HEK293 (cell line): ENCODE data around the gene TMEM234.

Experiments used
- CTCF ChIA-PET: fragments of 350-600 bp; formaldehyde crosslinking; extraction: SDS; loops from one replicate; lab custom pipeline; 2021; ENCODE audit warnings: antibody characterized with exemption; lab: Yijun Ruan, JAX
- POLR2A ChIA-PET: fragments of 300-600 bp; formaldehyde crosslinking; extraction: SDS; loops from one replicate; lab custom pipeline; 2020; ENCODE audit warnings: antibody characterized with exemption, inconsistent platforms; lab: Yijun Ruan, JAX
- H3K27ac ChIP-seq: fragments of 200-500 bp; sonication (Bioruptor generic); 2 replicates; pipeline ENCODE4 v1.5.1; 2014; ENCODE audit warnings: low read depth, low read length, control low read depth, inconsistent platforms; ENCODE audit errors: extremely low read depth
- H3K36me3 ChIP-seq, 2 experiments: fragments of 200-500 bp in 1 of 2; sonication (Bioruptor generic) in 1 of 2; 1 replicate in 1 of 2; 2 replicates in 1 of 2; pipeline ENCODE4 v1.5.1; 2014 to 2017; ENCODE audit warnings: inconsistent platforms in 2 of 2, low read length in 2 of 2; ENCODE audit not compliant: control insufficient read depth in 2 of 2, insufficient read depth in 1 of 2
- H3K4me1 ChIP-seq: fragments of 200-500 bp; sonication (Bioruptor generic); 2 replicates; pipeline ENCODE4 v1.5.1; 2014; ENCODE audit warnings: mild to moderate bottlenecking, low read length, inconsistent platforms; ENCODE audit not compliant: control insufficient read depth, insufficient read depth
- H3K4me3 ChIP-seq: 2 replicates; pipeline ENCODE4 v1.5.1; 2011; ENCODE audit warnings: low read depth, mild to moderate bottlenecking, control low read depth, low read length, moderate library complexity
- H3K9me3 ChIP-seq: fragments of 200-500 bp; sonication (Bioruptor generic); 2 replicates; pipeline ENCODE4 v1.5.1; 2014; ENCODE audit warnings: low read depth, low read length, inconsistent platforms; ENCODE audit not compliant: control insufficient read depth, insufficient read depth
- EGR2 ChIP-seq: fragments of 450-650 bp; formaldehyde crosslinking; IDR thresholded peaks from 2 replicates; pipeline ENCODE4 v1.5.1; 2016; ENCODE audit warnings: low read depth, missing biosample characterization, missing genetic modification characterization
- GLIS1 ChIP-seq: fragments of 450-650 bp; formaldehyde crosslinking; IDR thresholded peaks from 2 replicates; pipeline ENCODE4 v1.5.1; 2016; ENCODE audit warnings: missing biosample characterization, missing genetic modification characterization
- GLIS2 ChIP-seq: fragments of 450-650 bp; formaldehyde crosslinking; IDR thresholded peaks from 2 replicates; pipeline ENCODE4 v1.5.1; 2016; ENCODE audit warnings: missing biosample characterization, missing genetic modification characterization
- KLF1 ChIP-seq: fragments of 450-650 bp; formaldehyde crosslinking; IDR thresholded peaks from 2 replicates; pipeline ENCODE4 v1.5.1; 2016; ENCODE audit warnings: missing biosample characterization, missing genetic modification characterization
- KLF7 ChIP-seq: fragments of 450-650 bp; formaldehyde crosslinking; IDR thresholded peaks from 2 replicates; pipeline ENCODE4 v1.5.1; 2016; ENCODE audit warnings: missing biosample characterization, missing genetic modification characterization, borderline replicate concordance
- KLF9 ChIP-seq: fragments of 450-650 bp; formaldehyde crosslinking; IDR thresholded peaks from 2 replicates; pipeline ENCODE4 v1.5.1; 2016; ENCODE audit warnings: missing biosample characterization, missing genetic modification characterization, low read depth
- PRDM1 ChIP-seq: fragments of 450-650 bp; formaldehyde crosslinking; IDR thresholded peaks from 2 replicates; pipeline ENCODE4; 2016; ENCODE audit warnings: missing biosample characterization, missing genetic modification characterization
- PRDM10 ChIP-seq: fragments of 450-650 bp; formaldehyde crosslinking; IDR thresholded peaks from 2 replicates; pipeline ENCODE4 v1.5.1; 2016; ENCODE audit warnings: missing biosample characterization, missing genetic modification characterization
- ZBTB11 ChIP-seq: fragments of 450-650 bp; formaldehyde crosslinking; conservative IDR thresholded peaks from 2 replicates; pipeline ENCODE4 v1.5.1; 2016; ENCODE audit warnings: low read depth, missing biosample characterization, missing genetic modification characterization
- ZBTB20 ChIP-seq: fragments of 450-650 bp; formaldehyde crosslinking; IDR thresholded peaks from 2 replicates; pipeline ENCODE4 v1.5.1; 2016; ENCODE audit warnings: missing biosample characterization, missing genetic modification characterization
- ZBTB21 ChIP-seq: fragments of 450-650 bp; formaldehyde crosslinking; IDR thresholded peaks from 2 replicates; pipeline ENCODE4 v1.5.1; 2017; ENCODE audit warnings: missing biosample characterization, missing genetic modification characterization
- ZBTB8A ChIP-seq: fragments of 450-650 bp; formaldehyde crosslinking; IDR thresholded peaks from 2 replicates; pipeline ENCODE4 v1.5.1; 2016; ENCODE audit warnings: missing biosample characterization, missing genetic modification characterization
- ZNF155 ChIP-seq: fragments of 450-650 bp; formaldehyde crosslinking; IDR thresholded peaks from 2 replicates; pipeline ENCODE4 v1.5.1; 2016; ENCODE audit warnings: missing biosample characterization, missing genetic modification characterization
- ZNF473 ChIP-seq: fragments of 450-650 bp; formaldehyde crosslinking; IDR thresholded peaks from 2 replicates; pipeline ENCODE4 v1.5.1; 2017; ENCODE audit warnings: missing biosample characterization, missing genetic modification characterization
- ZNF501 ChIP-seq: fragments of 450-650 bp; formaldehyde crosslinking; IDR thresholded peaks from 2 replicates; pipeline ENCODE4 v1.5.1; 2016; ENCODE audit warnings: missing biosample characterization, missing genetic modification characterization
- ZNF561 ChIP-seq: fragments of 450-650 bp; IDR thresholded peaks from 2 replicates; pipeline ENCODE4 v1.5.1; 2018; ENCODE audit warnings: missing biosample characterization, missing genetic modification characterization, borderline replicate concordance
- ZNF580 ChIP-seq: fragments of 450-650 bp; formaldehyde crosslinking; IDR thresholded peaks from 2 replicates; pipeline ENCODE4 v1.5.1; 2016; ENCODE audit warnings: missing biosample characterization, missing genetic modification characterization
- ZNF629 ChIP-seq: fragments of 450-650 bp; formaldehyde crosslinking; IDR thresholded peaks from 2 replicates; pipeline ENCODE4 v1.5.1; 2017; ENCODE audit warnings: missing biosample characterization, missing genetic modification characterization
- ZNF645 ChIP-seq: fragments of 450-650 bp; formaldehyde crosslinking; IDR thresholded peaks from 2 replicates; pipeline ENCODE4; 2016; ENCODE audit warnings: missing biosample characterization, missing genetic modification characterization
- ZXDB ChIP-seq: fragments of 450-650 bp; formaldehyde crosslinking; IDR thresholded peaks from 2 replicates; pipeline ENCODE4 v1.5.1; 2016; ENCODE audit warnings: missing biosample characterization, missing genetic modification characterization
- TF ChIP-seq, protein P1 (sequence below): fragments of 450-650 bp; formaldehyde crosslinking; IDR thresholded peaks from 2 replicates; pipeline ENCODE4 v1.5.1; 2016; ENCODE audit warnings: missing biosample characterization, missing genetic modification characterization
- TF ChIP-seq, protein P2 (sequence below): fragments of 450-650 bp; formaldehyde crosslinking; IDR thresholded peaks from 2 replicates; pipeline ENCODE4 v1.5.1; 2016; ENCODE audit warnings: missing biosample characterization, missing genetic modification characterization
- TF ChIP-seq, protein P3 (sequence below): fragments of 450-650 bp; formaldehyde crosslinking; IDR thresholded peaks from 2 replicates; pipeline ENCODE4 v1.5.1; 2016; ENCODE audit warnings: missing biosample characterization, missing genetic modification characterization

Gene TMEM234

DNA sequence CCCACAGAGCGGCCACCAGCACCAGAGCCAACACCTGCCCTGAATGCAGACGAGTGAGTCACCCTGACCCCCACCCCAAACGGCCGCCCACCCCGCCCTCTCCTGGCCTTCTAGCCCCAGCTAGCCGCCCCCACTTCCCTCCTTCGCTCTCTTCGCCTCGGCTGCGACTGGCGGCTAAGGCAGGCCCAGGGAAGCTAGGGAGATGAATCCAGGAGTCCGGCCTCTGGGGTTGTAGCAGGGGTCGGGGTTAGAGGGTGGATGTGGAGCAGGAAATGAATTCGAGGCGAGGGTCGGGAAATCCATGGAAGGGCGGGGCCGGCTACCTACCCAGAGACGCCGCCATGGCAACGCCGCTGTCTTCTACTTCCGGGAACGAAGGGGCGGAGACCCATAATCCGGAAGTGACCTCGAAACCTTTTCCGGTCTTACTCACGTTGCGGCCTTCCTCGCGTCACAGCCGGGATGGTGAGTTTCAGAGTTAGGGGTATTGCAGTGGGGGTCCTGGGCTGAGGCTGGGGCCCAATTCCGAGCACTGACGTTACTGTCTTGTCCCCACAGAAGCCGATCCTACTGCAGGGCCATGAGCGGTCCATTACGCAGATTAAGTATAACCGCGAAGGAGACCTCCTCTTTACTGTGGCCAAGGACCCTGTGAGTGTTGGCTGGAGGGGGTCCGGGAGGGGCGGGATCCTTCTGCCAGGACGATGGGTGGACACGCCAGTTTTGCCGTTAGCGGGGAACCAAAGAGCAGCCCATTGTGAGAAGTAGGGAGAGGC lies at the start of gene TMEM234, which contains the start of gene EIF3I:
Gene TMEM234 (minus strand): TSS at position 374 of the 776 bp plus-strand sequence. CDS start 31 bp downstream, at position 343.
Gene EIF3I (plus strand): TSS at position 428 of the 776 bp plus-strand sequence. CDS start 35 bp downstream, at position 463.
- CTCF ChIA-PET: interaction anchor here (2.0 kb wide), 1 partner anchor 26 kb away, joined by 7 read pairs; no protein-coding TSS in a partner anchor
- POLR2A ChIA-PET: interaction anchor here (0.6 kb wide), 1 partner anchor 67 kb away, joined by 8 read pairs; no protein-coding TSS in a partner anchor
- Histone ChIP-seq H3K4me3 (peak within 1 kb of the TSS; percentile 83), H3K27ac (peak within 1 kb of the TSS; percentile 53), H3K36me3 (peaks cover 20 to 70% of the 10 kb centered on the region in 2 experiments; a peak in 2 of 3 replicates), H3K9me3 (no peaks in the 10 kb centered on the region), H3K4me1 (peaks cover 2% of the 10 kb centered on the region; the same call in 1 of the 2 replicates)
- TF ChIP-seq ZBTB20 (tag by site-specific recombination) (peak; percentile 40; the same call in 1 of the 2 replicates), ZNF473 (no peak), PRDM1 (tag by site-specific recombination) (no peak), ZNF580 (tag by site-specific recombination) (peak; percentile 88), ZNF501 (peak; percentile 71; the same call in 1 of the 2 replicates), ZNF155 (tag by site-specific recombination) (no peak), GLIS2 (tag by site-specific recombination) (peak; percentile 30), ZBTB11 (tag by site-specific recombination) (peak; percentile 89), ZNF645 (no peak), PRDM10 (peak; percentile 45; the same call in 1 of the 2 replicates), EGR2 (tag by site-specific recombination) (peak; percentile 81), KLF9 (tag by site-specific recombination) (peak; percentile 85), ZBTB21 (peak; percentile 90), ZNF561 (tag by site-specific recombination) (no peak; the same call in 1 of the 2 replicates), KLF7 (tag by site-specific recombination) (no peak; the same call in 1 of the 2 replicates), GLIS1 (tag by site-specific recombination) (peak; percentile 68), ZNF629 (peak; percentile 96), KLF1 (tag by site-specific recombination) (peak; percentile 88), ZXDB (tag by site-specific recombination) (peak; percentile 73), ZBTB8A (tag by site-specific recombination) (no peak)
- TF ChIP-seq, protein P1, sequence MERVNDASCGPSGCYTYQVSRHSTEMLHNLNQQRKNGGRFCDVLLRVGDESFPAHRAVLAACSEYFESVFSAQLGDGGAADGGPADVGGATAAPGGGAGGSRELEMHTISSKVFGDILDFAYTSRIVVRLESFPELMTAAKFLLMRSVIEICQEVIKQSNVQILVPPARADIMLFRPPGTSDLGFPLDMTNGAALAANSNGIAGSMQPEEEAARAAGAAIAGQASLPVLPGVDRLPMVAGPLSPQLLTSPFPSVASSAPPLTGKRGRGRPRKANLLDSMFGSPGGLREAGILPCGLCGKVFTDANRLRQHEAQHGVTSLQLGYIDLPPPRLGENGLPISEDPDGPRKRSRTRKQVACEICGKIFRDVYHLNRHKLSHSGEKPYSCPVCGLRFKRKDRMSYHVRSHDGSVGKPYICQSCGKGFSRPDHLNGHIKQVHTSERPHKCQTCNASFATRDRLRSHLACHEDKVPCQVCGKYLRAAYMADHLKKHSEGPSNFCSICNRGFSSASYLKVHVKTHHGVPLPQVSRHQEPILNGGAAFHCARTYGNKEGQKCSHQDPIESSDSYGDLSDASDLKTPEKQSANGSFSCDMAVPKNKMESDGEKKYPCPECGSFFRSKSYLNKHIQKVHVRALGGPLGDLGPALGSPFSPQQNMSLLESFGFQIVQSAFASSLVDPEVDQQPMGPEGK (tag by site-specific recombination): peak; percentile 92
- TF ChIP-seq, protein P2, sequence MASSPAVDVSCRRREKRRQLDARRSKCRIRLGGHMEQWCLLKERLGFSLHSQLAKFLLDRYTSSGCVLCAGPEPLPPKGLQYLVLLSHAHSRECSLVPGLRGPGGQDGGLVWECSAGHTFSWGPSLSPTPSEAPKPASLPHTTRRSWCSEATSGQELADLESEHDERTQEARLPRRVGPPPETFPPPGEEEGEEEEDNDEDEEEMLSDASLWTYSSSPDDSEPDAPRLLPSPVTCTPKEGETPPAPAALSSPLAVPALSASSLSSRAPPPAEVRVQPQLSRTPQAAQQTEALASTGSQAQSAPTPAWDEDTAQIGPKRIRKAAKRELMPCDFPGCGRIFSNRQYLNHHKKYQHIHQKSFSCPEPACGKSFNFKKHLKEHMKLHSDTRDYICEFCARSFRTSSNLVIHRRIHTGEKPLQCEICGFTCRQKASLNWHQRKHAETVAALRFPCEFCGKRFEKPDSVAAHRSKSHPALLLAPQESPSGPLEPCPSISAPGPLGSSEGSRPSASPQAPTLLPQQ (tag by site-specific recombination): 0 out of 2 replicates have a peak, but pooled peaks have one; percentile 37
- TF ChIP-seq, protein P3, sequence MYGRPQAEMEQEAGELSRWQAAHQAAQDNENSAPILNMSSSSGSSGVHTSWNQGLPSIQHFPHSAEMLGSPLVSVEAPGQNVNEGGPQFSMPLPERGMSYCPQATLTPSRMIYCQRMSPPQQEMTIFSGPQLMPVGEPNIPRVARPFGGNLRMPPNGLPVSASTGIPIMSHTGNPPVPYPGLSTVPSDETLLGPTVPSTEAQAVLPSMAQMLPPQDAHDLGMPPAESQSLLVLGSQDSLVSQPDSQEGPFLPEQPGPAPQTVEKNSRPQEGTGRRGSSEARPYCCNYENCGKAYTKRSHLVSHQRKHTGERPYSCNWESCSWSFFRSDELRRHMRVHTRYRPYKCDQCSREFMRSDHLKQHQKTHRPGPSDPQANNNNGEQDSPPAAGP: peak; percentile 13; the same call in 1 of the 2 replicates
